NCI-H69 (cell line): ENCODE measurements around the gene BPGM.
A peak's percentile ranks its signal among the peaks of the same experiment; 100 is the strongest.

Experiments used
- DNase-seq: peaks from one replicate; lab custom pipeline; 2025; lab: John Stamatoyannopoulos, UW

BPGM gene

GRCh38 chr7:134646425-134647305, at the start of gene BPGM:
Gene BPGM (plus strand): TSS chr7:134646853. CDS start chr7:134661508, 14,655 bp downstream.
- peak; percentile 100 for DNase-seq

GRCh38 chr7:134599371-134599770, 47.3 kb upstream of the BPGM start:
- peak; percentile 66 for DNase-seq

GRCh38 chr7:134601459-134601858, 45.2 kb upstream of the BPGM start:
- DNase-seq, result no peak

GRCh38 chr7:134602881-134603451, 43.7 kb upstream of the BPGM start:
- DNase-seq, result peak; percentile 5

- DNase-seq, result peak; percentile 58
Observed at GRCh38 chr7:134605978-134606923, 40.4 kb upstream of the BPGM start.

- no peak for DNase-seq
Observed at GRCh38 chr7:134611611-134612151, 35.0 kb upstream of the BPGM start.

GRCh38 chr7:134612197-134612596, 34.5 kb upstream of the BPGM start:
- no peak for DNase-seq

GRCh38 chr7:134613623-134614347, 32.9 kb upstream of the BPGM start:
- no peak for DNase-seq

GRCh38 chr7:134616611-134617010, 30.0 kb upstream of the BPGM start:
- DNase-seq, result no peak

GRCh38 chr7:134618756-134619530, 27.7 kb upstream of the BPGM start:
- DNase-seq, result no peak

GRCh38 chr7:134619627-134620331, 26.9 kb upstream of the BPGM start:
- no peak for DNase-seq

- DNase-seq, result no peak
Observed at GRCh38 chr7:134622303-134622995, 24.2 kb upstream of the BPGM start.

- no peak for DNase-seq
Observed at GRCh38 chr7:134623193-134623592, 23.5 kb upstream of the BPGM start.

- DNase-seq, result no peak
Observed at GRCh38 chr7:134625550-134625949, 21.1 kb upstream of the BPGM start.

GRCh38 chr7:134627109-134627774, 19.4 kb upstream of the BPGM start:
- DNase-seq, result no peak

GRCh38 chr7:134627775-134628153, 18.9 kb upstream of the BPGM start:
- DNase-seq, result no peak

- no peak for DNase-seq
Observed at GRCh38 chr7:134629445-134629844, 17.2 kb upstream of the BPGM start.

- no peak for DNase-seq
Observed at GRCh38 chr7:134630237-134630636, 16.4 kb upstream of the BPGM start.

- no peak for DNase-seq
Observed at GRCh38 chr7:134630893-134631292, 15.8 kb upstream of the BPGM start.
